HCT116 (cell line): ENCODE measurements around the gene APOLD1. TPM values are rescaled to one million over a fixed set of nuclear protein-coding genes. Genes with fewer than 3 reads are reported as not detected.
"Not testable (repeated sequence)": the region's sequence is repeated elsewhere in the genome, so short reads cannot be mapped to it uniquely, and the experiment has no call there.

Experiments
- ATAC-seq: fragments of 200-7000 bp; cut with Tn5 transposase; 2 replicates; pipeline ENCODE4 v1.9.1; 2020; ENCODE audit warnings: mild to moderate bottlenecking, moderate library complexity
- BruUV-seq: library from RNA; stranded (reverse); fragments of 400-500 nt; replicated peaks from 2 replicates; lab custom pipeline; 2021; lab: Mats Ljungman, UMichigan
- CTCF ChIA-PET: fragments of 300-600 bp; sonication (Branson Sonifier 250); formaldehyde crosslinking; loops from one replicate; lab custom pipeline; 2021; ENCODE audit warnings: antibody characterized with exemption; lab: Charles Lee
- POLR2A ChIA-PET: fragments of 300-600, 350-600 bp; sonication (Branson Sonifier 250); formaldehyde crosslinking; loops from one replicate; lab custom pipeline; 2021; ENCODE audit warnings: antibody characterized with exemption; lab: Charles Lee
- RAD21 ChIA-PET, 2 experiments: fragments of 300-600 bp; sonication (Branson Sonifier 250); formaldehyde crosslinking; loops; one replicate each; lab custom pipeline; 2023; ENCODE audit warnings: low total read pairs in 2 of 2; ENCODE audit not compliant: uncharacterized antibody in 2 of 2, unreplicated experiment in 2 of 2, low non-redundant PET in 1 of 2; lab: Charles Lee
- DNase-seq: peaks from one replicate; pipeline ENCODE4 v3.0.0-alpha.2; 2010; ENCODE audit warnings: low read depth, low spot score
- H2AFZ ChIP-seq: fragments of 200-600 bp; shearing (Covaris generic), sonication (generic); 2 replicates; pipeline ENCODE4 v1.6.1; 2017; ENCODE audit warnings: low read depth, mixed run types, mixed read lengths, antibody characterized with exemption, low read length; ENCODE audit not compliant: poor library complexity, severe bottlenecking
- H3K27ac ChIP-seq: 2 replicates; pipeline ENCODE4 v1.5.1; 2012; ENCODE audit warnings: low read depth, low read length
- H3K27me3 ChIP-seq: fragments of 200-600 bp; sonication (generic); 2 replicates; pipeline ENCODE4 v1.6.1; 2016; ENCODE audit warnings: mixed run types, low read length, mixed read lengths; ENCODE audit not compliant: insufficient read depth
- H3K36me3 ChIP-seq, 2 experiments: fragments of 200-500 bp in 1 of 2; fragments of 200-600 bp in 1 of 2; sonication (Bioruptor generic) in 1 of 2; sonication (generic) in 1 of 2; 2 replicates each; pipeline versions ENCODE4 v1.5.1 to v1.6.1; 2014 to 2016; ENCODE audit warnings: low read length in 2 of 2, inconsistent platforms in 1 of 2, mixed read lengths in 1 of 2, mixed run types in 1 of 2; ENCODE audit not compliant: insufficient read depth in 2 of 2, control insufficient read depth in 1 of 2
- H3K4me1 ChIP-seq, 2 experiments: fragments of 200-600 bp in 1 of 2; sonication (generic) in 1 of 2; 2 replicates each; pipeline versions ENCODE4 v1.5.1 to v1.6.1; 2012 to 2017; ENCODE audit warnings: low read length in 2 of 2, inconsistent platforms in 1 of 2, mild to moderate bottlenecking in 1 of 2, mixed read lengths in 1 of 2, mixed run types in 1 of 2, moderate library complexity in 1 of 2; ENCODE audit not compliant: insufficient read depth in 2 of 2, control insufficient read depth in 1 of 2
- H3K4me2 ChIP-seq: fragments of 200-600 bp; sonication (generic); 2 replicates; pipeline ENCODE4 v1.6.1; 2017; ENCODE audit warnings: mixed run types, low read length, mixed read lengths
- H3K4me3 ChIP-seq, 2 experiments: fragments of 200-600 bp in 1 of 2; sonication (generic) in 1 of 2; replicated peaks in 1 of 2; 2 replicates each; pipeline ENCODE4 v1.5.1; 2011 to 2016; ENCODE audit warnings: low read length in 2 of 2, control low read depth in 1 of 2, low read depth in 1 of 2, mild to moderate bottlenecking in 1 of 2, mixed read lengths in 1 of 2, mixed run types in 1 of 2
- H3K79me2 ChIP-seq: fragments of 200-600 bp; sonication (generic); 2 replicates; pipeline ENCODE4 v1.6.1; 2017; ENCODE audit warnings: mild to moderate bottlenecking, mixed run types, low read length, moderate library complexity, mixed read lengths; ENCODE audit not compliant: insufficient read depth
- H3K9ac ChIP-seq: fragments of 200-600 bp; sonication (generic); 2 replicates; pipeline ENCODE4 v1.6.1; 2016; ENCODE audit warnings: low read length, mixed read lengths
- H3K9me2 ChIP-seq: fragments of 200-600 bp; sonication (generic), shearing (Covaris generic); 2 replicates; pipeline ENCODE4 v1.6.1; 2017; ENCODE audit warnings: mixed run types, mild to moderate bottlenecking, moderate library complexity; ENCODE audit not compliant: insufficient read depth
- H3K9me3 ChIP-seq, 2 experiments: fragments of 200-500 bp in 1 of 2; fragments of 200-600 bp in 1 of 2; sonication (Bioruptor generic) in 1 of 2; sonication (generic) in 1 of 2; 2 replicates each; pipeline ENCODE4 v1.6.1; 2014 to 2017; ENCODE audit warnings: low read length in 2 of 2, mixed read lengths in 2 of 2, inconsistent platforms in 1 of 2, low read depth in 1 of 2, mild to moderate bottlenecking in 1 of 2, mixed run types in 1 of 2, moderate library complexity in 1 of 2; ENCODE audit not compliant: control insufficient read depth in 1 of 2, insufficient read depth in 1 of 2
- H4K20me1 ChIP-seq: fragments of 200-600 bp; sonication (generic), shearing (Covaris generic); 2 replicates; pipeline ENCODE4 v1.6.1; 2017; ENCODE audit warnings: mixed run types, mild to moderate bottlenecking, moderate library complexity; ENCODE audit not compliant: insufficient read depth
- CTCF ChIP-seq, 3 experiments: fragments of 200-600 bp in 1 of 3; sonication (generic) in 1 of 3; IDR thresholded peaks in 2 of 3; conservative IDR thresholded peaks in 1 of 3; 2 replicates each; pipeline ENCODE4 v1.5.1; 2012 to 2017; ENCODE audit warnings: low read depth in 2 of 3, low read length in 2 of 3, antibody characterized with exemption in 1 of 3, borderline replicate concordance in 1 of 3, control low read depth in 1 of 3, mild to moderate bottlenecking in 1 of 3, mixed read lengths in 1 of 3, mixed run types in 1 of 3, moderate library complexity in 1 of 3; ENCODE audit not compliant: insufficient read depth in 1 of 3
- EZH2phosphoT487 ChIP-seq: fragments of 200-600 bp; IDR thresholded peaks from 2 replicates; pipeline ENCODE4 v1.6.1; 2018; ENCODE audit warnings: antibody characterized with exemption, borderline replicate concordance
- JUND ChIP-seq: IDR thresholded peaks from 2 replicates; pipeline ENCODE4 v1.6.1; 2012
- RAD21 ChIP-seq: IDR thresholded peaks from 2 replicates; pipeline ENCODE4 v1.6.1; 2012; ENCODE audit warnings: low read depth, mild to moderate bottlenecking
- REST ChIP-seq: IDR thresholded peaks from 2 replicates; pipeline ENCODE4 v1.6.1; 2012; ENCODE audit warnings: low read depth
- TCF7L2 ChIP-seq: IDR thresholded peaks from 2 replicates; pipeline ENCODE4 v1.7.0; 2011; ENCODE audit warnings: borderline replicate concordance, inconsistent platforms; ENCODE audit not compliant: insufficient read depth, insufficient read length; ENCODE audit errors: extremely low read depth
- ZNF274 ChIP-seq: fragments of 200-500 bp; sonication (Bioruptor generic); IDR thresholded peaks from 2 replicates; pipeline ENCODE4 v1.6.1; 2014; ENCODE audit warnings: mild to moderate bottlenecking, low read depth, low read length, inconsistent platforms
- intact Hi-C: fragments of 100-400 bp; cut with micrococcal nuclease; formaldehyde crosslinking; loops from 2 replicates; pipeline ENCODE4 v1.10.0; 2022
- total RNA-seq: library from RNA; stranded (reverse); gene quantifications from one replicate; pipeline ENCODE4 v1.2.1, GENCODE V29; 2021; ENCODE audit not compliant: unreplicated experiment

Gene APOLD1
- total RNA-seq, 1 experiment from 2014 or later = 3.9 TPM

GRCh38 chr12:12736759-12737676, 48.4 kb upstream of the APOLD1 start:
- H3K9me2 ChIP-seq = no peaks in the 10 kb centered on the region
- ChIA-PET RAD21 (interaction anchor here (0.5 to 1.2 kb wide), 5 partner anchors 11 to 664 kb away, joined by 3 to 6 read pairs (median 3); no protein-coding TSS in a partner anchor), CTCF (interaction anchor here (0.6 to 2.8 kb wide), 28 partner anchors 10 to 1245 kb away, joined by 3 to 30 read pairs (median 5); partner anchors contain the start of gene BORCS5), POLR2A (interaction anchor here (1.2 to 1.4 kb wide), 6 partner anchors 9 to 380 kb away, joined by 3 to 7 read pairs (median 3); partner anchors contain the start of genes BORCS5 and GPRC5A)
- TF ChIP-seq CTCF (IDR thresholded peaks at IDR 0.05 in 2 of 3, conservative IDR thresholded peaks at IDR 0.05 in 1 of 3; ENCODE audit: borderline replicate concordance in 1 of 3, insufficient read depth in 1 of 3, low read depth in 2 of 3, low read length in 2 of 3) (peak; percentile 40 to 68 (median 59); a peak in 5 of 6 replicates), TCF7L2 (no peak), EZH2phosphoT487 (no peak), ZNF274 (no peak), RAD21 (peak; percentile 59), REST (no peak), JUND (no peak)
- H3K36me3 ChIP-seq = no peaks in the 10 kb centered on the region
- DNase-seq (no peak), ATAC-seq (peak; percentile 89)
- H3K4me1 ChIP-seq = peaks cover 0 to 10% of the 10 kb centered on the region in 2 experiments; a peak in 2 of 4 replicates
- BruUV-seq = no TSS peak
- H4K20me1 ChIP-seq = no peaks in the 10 kb centered on the region
- H3K9me3 ChIP-seq = no peaks in the 10 kb centered on the region
- H2AFZ ChIP-seq = no peak overlapping the region
- H3K79me2 ChIP-seq = no peaks in the 10 kb centered on the region; the same call in 1 of the 2 replicates
- intact Hi-C loops = no loop called here
- no peaks in the 10 kb centered on the region for H3K27me3 ChIP-seq
- H3K27ac ChIP-seq = no peak overlapping the region
- 0 out of 2 replicates have a peak overlapping the region, but pooled peaks have one; percentile 7 for H3K9ac ChIP-seq
- H3K4me3 ChIP-seq = no peak overlapping the region
- H3K4me2 ChIP-seq = peak overlapping the region; percentile 23; the same call in 1 of the 2 replicates

GRCh38 chr12:12738152-12738551, 47.3 kb upstream of the APOLD1 start:
- H3K36me3 ChIP-seq = not testable (repeated sequence)

More at GRCh38 chr12:12738152-12738551, 47.3 kb upstream of the APOLD1 start:
- RAD21 ChIA-PET, H3K9ac ChIP-seq, intact Hi-C loops, H2AFZ ChIP-seq, H3K4me2 ChIP-seq, H3K27ac ChIP-seq, H3K27me3 ChIP-seq, H3K79me2 ChIP-seq, ATAC-seq, H4K20me1 ChIP-seq, H3K9me2 ChIP-seq, H3K9me3 ChIP-seq, H3K4me3 ChIP-seq, DNase-seq, BruUV-seq: not testable (repeated sequence)
- ChIA-PET POLR2A (interaction anchor here (1.4 kb wide), 1 partner anchor 11 kb away, joined by 3 read pairs; no protein-coding TSS in a partner anchor), CTCF (interaction anchor here (1.0 to 2.8 kb wide), 7 partner anchors 9 to 474 kb away, joined by 4 to 30 read pairs (median 6); no protein-coding TSS in a partner anchor)
- H3K4me1 ChIP-seq = peaks cover 0 to 10% of the 10 kb centered on the region in 2 experiments; a peak in 2 of 4 replicates
